Parathyroid adenoma (tissue), 2 donors: ENCODE data around the gene MBP.

Experiments
- H2AFZ ChIP-seq: fragments of 300-600 bp; sonication (generic); one replicate; pipeline ENCODE4 v1.7.0; 2017; ENCODE audit warnings: antibody characterized with exemption, mild to moderate bottlenecking
- H3K27ac ChIP-seq: fragments of 300-600 bp; sonication (generic); one replicate; pipeline ENCODE4 v1.7.0; 2017
- H3K27me3 ChIP-seq: fragments of 300-600 bp; sonication (generic); one replicate; pipeline ENCODE4 v1.7.0; 2017; ENCODE audit warnings: low read length; ENCODE audit not compliant: control insufficient read depth, insufficient read depth
- H3K36me3 ChIP-seq: fragments of 300-600 bp; sonication (generic); one replicate; pipeline ENCODE4 v1.7.0; 2017; ENCODE audit warnings: low read length; ENCODE audit not compliant: control insufficient read depth, insufficient read depth
- H3K4me1 ChIP-seq: fragments of 300-600 bp; sonication (generic); one replicate; pipeline ENCODE4 v1.7.0; 2017; ENCODE audit warnings: control low read depth
- H3K4me2 ChIP-seq: fragments of 300-600 bp; sonication (generic); one replicate; pipeline ENCODE4 v1.7.0; 2017; ENCODE audit warnings: low read length
- H3K4me3 ChIP-seq: fragments of 300-600 bp; sonication (generic); one replicate; pipeline ENCODE4 v1.7.0; 2017; ENCODE audit warnings: low read depth, low read length
- H3K79me2 ChIP-seq: fragments of 300-600 bp; sonication (generic); one replicate; pipeline ENCODE4 v1.7.0; 2017; ENCODE audit warnings: control low read depth
- H3K9ac ChIP-seq: fragments of 300-600 bp; sonication (generic); one replicate; pipeline ENCODE4 v1.7.0; 2017; ENCODE audit warnings: mild to moderate bottlenecking
- H3K9me3 ChIP-seq: fragments of 300-600 bp; sonication (generic); one replicate; pipeline ENCODE4 v1.7.0; 2017; ENCODE audit warnings: low read length; ENCODE audit not compliant: control insufficient read depth
- CTCF ChIP-seq: fragments of 300-600 bp; sonication (generic); IDR thresholded peaks from one replicate; pipeline ENCODE4 v1.7.0; 2017; ENCODE audit warnings: antibody characterized with exemption, mild to moderate bottlenecking
- donor health status: primary hyperparathyroidism.

MBP gene

GRCh38 chr18:77049938-77050337, 82.6 kb downstream of the MBP start:
- no peak overlapping the region for H3K4me2 ChIP-seq
- H3K79me2 ChIP-seq: peaks cover 71% of the 10 kb centered on the region
- no peak for TF ChIP-seq CTCF
- no peak overlapping the region for H3K27ac ChIP-seq
- no peaks in the 10 kb centered on the region for H3K27me3 ChIP-seq
- peaks cover 22% of the 10 kb centered on the region for H3K4me1 ChIP-seq
- H3K9me3 ChIP-seq: no peaks in the 10 kb centered on the region
- no peak overlapping the region for H3K4me3 ChIP-seq
- no peaks in the 10 kb centered on the region for H3K36me3 ChIP-seq
- H2AFZ ChIP-seq: no peak overlapping the region
- H3K9ac ChIP-seq: no peak overlapping the region

GRCh38 chr18:77047803-77048419, 84.7 kb downstream of the MBP start:
- H3K9ac ChIP-seq: no peak overlapping the region
- no peak overlapping the region for H3K4me2 ChIP-seq
- TF ChIP-seq CTCF: no peak
- H3K27ac ChIP-seq: no peak overlapping the region
- H3K4me3 ChIP-seq: no peak overlapping the region
- no peak overlapping the region for H2AFZ ChIP-seq
- peaks cover 84% of the 10 kb centered on the region for H3K79me2 ChIP-seq
- H3K9me3 ChIP-seq: no peaks in the 10 kb centered on the region
- peaks cover 7% of the 10 kb centered on the region for H3K4me1 ChIP-seq
- H3K36me3 ChIP-seq: no peaks in the 10 kb centered on the region
- H3K27me3 ChIP-seq: no peaks in the 10 kb centered on the region

DNA sequence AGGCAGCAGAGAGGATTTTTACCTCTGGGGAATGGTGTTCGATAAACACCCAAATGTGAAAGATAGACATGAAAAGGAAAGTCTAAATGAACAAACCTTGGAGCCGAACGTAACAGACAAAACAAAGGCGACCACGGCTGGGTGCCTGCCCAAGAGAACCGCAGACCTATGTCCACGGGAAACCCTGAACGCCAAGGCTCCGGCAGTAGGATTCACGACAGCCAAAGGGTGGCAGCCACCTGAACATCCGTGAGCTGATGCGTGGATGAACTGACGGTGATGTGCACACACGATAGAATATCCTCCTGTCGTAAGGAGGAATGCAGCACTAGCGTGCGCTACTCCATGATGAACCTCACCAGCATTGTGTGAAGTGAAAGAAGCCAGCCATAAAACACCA, 85.6 kb downstream of the MBP start:
- Histone ChIP-seq H3K36me3 (no peaks in the 10 kb centered on the region), H3K4me1 (peaks cover 8% of the 10 kb centered on the region), H2AFZ (no peak overlapping the region), H3K27ac (no peak overlapping the region), H3K4me3 (no peak overlapping the region), H3K79me2 (peaks cover 82% of the 10 kb centered on the region), H3K27me3 (no peaks in the 10 kb centered on the region), H3K4me2 (no peak overlapping the region), H3K9me3 (no peaks in the 10 kb centered on the region), H3K9ac (no peak overlapping the region)
- TF ChIP-seq CTCF: no peak

- Histone ChIP-seq H3K4me3 (no peak overlapping the region), H3K27me3 (no peaks in the 10 kb centered on the region), H3K9ac (no peak overlapping the region), H3K27ac (no peak overlapping the region), H3K9me3 (no peaks in the 10 kb centered on the region), H3K79me2 (peaks cover 80% of the 10 kb centered on the region), H3K4me2 (no peak overlapping the region), H3K4me1 (peaks cover 8% of the 10 kb centered on the region), H3K36me3 (no peaks in the 10 kb centered on the region), H2AFZ (no peak overlapping the region)
- TF ChIP-seq CTCF: no peak
Observed at GRCh38 chr18:77046409-77046808, 86.2 kb downstream of the MBP start.

- no peak for TF ChIP-seq CTCF
- Histone ChIP-seq H3K9me3 (no peaks in the 10 kb centered on the region), H3K36me3 (no peaks in the 10 kb centered on the region), H3K27me3 (no peaks in the 10 kb centered on the region), H3K4me3 (no peak overlapping the region), H2AFZ (no peak overlapping the region), H3K79me2 (peaks cover 76% of the 10 kb centered on the region), H3K27ac (no peak overlapping the region), H3K4me2 (no peak overlapping the region), H3K4me1 (peaks cover 8% of the 10 kb centered on the region), H3K9ac (no peak overlapping the region)
Observed at GRCh38 chr18:77045677-77046076, 86.9 kb downstream of the MBP start.
